Subcutaneous adipose tissue (tissue), 4 donors: ENCODE results near the gene RNF11. TPM values are rescaled to one million over a fixed set of nuclear protein-coding genes. Genes with fewer than 3 reads are reported as not detected.

Experiments
- total RNA-seq, 4 donors: library from RNA; depleted of rRNA; stranded (reverse); fragments of >200 nt; gene quantifications; one replicate each; pipeline ENCODE4 v1.1.0, GENCODE V29; 2016
- TF ChIP-seq, protein P1 (sequence below): fragments of 450-650 bp; IDR thresholded peaks from one replicate; pipeline ENCODE4 v1.5.1; 2016; ENCODE audit warnings: low read depth, mild to moderate bottlenecking, control low read depth, antibody characterized with exemption, moderate library complexity

Gene RNF11
- total RNA-seq, 4 donors from 2014 or later: 77.9 to 138 (median 112) TPM

GRCh38 chr1:51263147-51263877 lies 27.2 kb downstream of the RNF11 start:
- TF ChIP-seq, protein P1, sequence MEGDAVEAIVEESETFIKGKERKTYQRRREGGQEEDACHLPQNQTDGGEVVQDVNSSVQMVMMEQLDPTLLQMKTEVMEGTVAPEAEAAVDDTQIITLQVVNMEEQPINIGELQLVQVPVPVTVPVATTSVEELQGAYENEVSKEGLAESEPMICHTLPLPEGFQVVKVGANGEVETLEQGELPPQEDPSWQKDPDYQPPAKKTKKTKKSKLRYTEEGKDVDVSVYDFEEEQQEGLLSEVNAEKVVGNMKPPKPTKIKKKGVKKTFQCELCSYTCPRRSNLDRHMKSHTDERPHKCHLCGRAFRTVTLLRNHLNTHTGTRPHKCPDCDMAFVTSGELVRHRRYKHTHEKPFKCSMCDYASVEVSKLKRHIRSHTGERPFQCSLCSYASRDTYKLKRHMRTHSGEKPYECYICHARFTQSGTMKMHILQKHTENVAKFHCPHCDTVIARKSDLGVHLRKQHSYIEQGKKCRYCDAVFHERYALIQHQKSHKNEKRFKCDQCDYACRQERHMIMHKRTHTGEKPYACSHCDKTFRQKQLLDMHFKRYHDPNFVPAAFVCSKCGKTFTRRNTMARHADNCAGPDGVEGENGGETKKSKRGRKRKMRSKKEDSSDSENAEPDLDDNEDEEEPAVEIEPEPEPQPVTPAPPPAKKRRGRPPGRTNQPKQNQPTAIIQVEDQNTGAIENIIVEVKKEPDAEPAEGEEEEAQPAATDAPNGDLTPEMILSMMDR: no peak

GRCh38 chr1:51264451-51264850 lies 28.4 kb downstream of the RNF11 start:
- TF ChIP-seq, protein P1: no peak

DNA sequence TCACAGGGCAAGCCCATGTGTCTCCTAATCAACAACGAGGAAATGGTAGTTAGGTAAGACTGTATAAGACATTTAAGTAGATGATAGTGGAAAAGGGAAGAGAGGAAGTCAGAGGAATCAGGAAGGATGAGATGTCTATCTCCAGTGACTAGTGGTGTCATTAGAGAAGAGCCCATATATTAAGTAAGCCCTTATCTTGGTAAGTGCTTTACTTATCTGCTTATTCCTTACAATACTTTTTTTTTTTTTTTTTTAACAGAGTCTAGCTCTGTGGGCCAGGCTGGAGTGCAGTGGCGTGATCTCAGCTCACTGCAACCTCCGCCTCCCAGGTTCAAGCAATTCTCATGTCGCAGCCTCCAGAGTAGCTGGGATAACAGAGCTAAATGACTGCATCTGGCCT lies 29.5 kb downstream of the RNF11 start:
- TF ChIP-seq, protein P1: no peak

DNA sequence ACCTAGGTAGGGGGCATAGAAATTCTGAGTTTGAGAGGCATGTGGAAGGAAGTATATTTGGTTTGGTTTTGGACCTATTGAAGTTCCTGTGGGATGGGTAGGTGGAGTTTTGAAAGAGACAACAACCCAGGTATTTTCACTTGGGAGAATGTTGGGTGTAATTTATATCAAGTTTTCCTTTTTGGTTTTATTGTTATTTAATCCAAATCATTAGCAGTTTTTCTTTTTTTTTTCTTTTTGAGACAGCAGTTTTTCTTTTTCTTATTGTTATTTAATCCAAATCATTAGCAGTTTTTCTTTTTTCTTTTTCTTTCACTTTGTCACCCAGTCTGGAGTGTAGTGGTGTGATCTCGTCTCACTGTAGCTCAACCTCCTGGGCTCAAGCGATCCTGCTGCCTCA lies 30.1 kb downstream of the RNF11 start:
- TF ChIP-seq, protein P1: no peak

GRCh38 chr1:51266791-51267190 lies 30.7 kb downstream of the RNF11 start:
- TF ChIP-seq, protein P1: no peak

DNA sequence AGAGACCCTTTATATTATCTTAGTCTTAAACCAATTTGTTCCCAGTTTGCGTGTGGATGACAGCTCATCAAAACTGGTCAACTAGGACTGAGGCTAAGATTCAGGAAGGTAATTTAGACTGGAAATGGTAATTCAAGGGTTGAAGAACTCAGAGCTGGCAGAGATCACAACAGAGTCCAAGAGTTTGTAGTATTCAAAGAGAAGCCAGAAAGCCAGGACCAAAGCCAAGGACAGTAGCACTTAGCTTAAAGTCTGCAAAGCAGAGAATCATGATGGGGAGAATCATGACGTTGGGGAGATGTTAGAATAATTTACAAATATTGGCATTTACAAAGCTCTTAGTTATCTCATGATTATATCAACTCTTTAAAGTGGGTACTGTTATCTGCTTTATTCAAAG lies 32.6 kb downstream of the RNF11 start:
- TF ChIP-seq, protein P1: no peak

GRCh38 chr1:51270751-51271150 lies 34.7 kb downstream of the RNF11 start:
- TF ChIP-seq, protein P1: no peak
